H9 (cell line): ENCODE data around the gene TSHZ1. TPM values are rescaled to one million over a fixed set of nuclear protein-coding genes. Genes with fewer than 3 reads are reported as not detected.

ENCODE experiments used
- DNase-seq: peaks from one replicate; pipeline ENCODE4 v3.0.0-alpha.2; 2017
- H2AFZ ChIP-seq: one replicate; pipeline ENCODE4 v1.6.1; 2013; ENCODE audit warnings: mild to moderate bottlenecking, low read length, control low read depth, moderate library complexity
- H2AK5ac ChIP-seq: 2 replicates; pipeline ENCODE4 v1.6.1; 2013; ENCODE audit warnings: low read length, control low read depth, mixed read lengths; ENCODE audit not compliant: insufficient read length
- H2BK120ac ChIP-seq: one replicate; pipeline ENCODE4 v1.6.1; 2013; ENCODE audit warnings: low read depth, mild to moderate bottlenecking, low read length, control low read depth, inconsistent platforms; ENCODE audit not compliant: poor library complexity, severe bottlenecking
- H2BK12ac ChIP-seq: 2 replicates; pipeline ENCODE4 v1.6.1; 2013; ENCODE audit warnings: low read length, control low read depth, mixed read lengths, low read depth; ENCODE audit not compliant: insufficient read length
- H2BK15ac ChIP-seq: 2 replicates; pipeline ENCODE4 v1.6.1; 2013; ENCODE audit warnings: low read depth, low read length, control low read depth
- H2BK20ac ChIP-seq: one replicate; pipeline ENCODE4 v1.6.1; 2013; ENCODE audit warnings: low read depth, mild to moderate bottlenecking, low read length, control low read depth, inconsistent platforms; ENCODE audit not compliant: poor library complexity, severe bottlenecking
- H2BK5ac ChIP-seq: 2 replicates; pipeline ENCODE4 v1.6.1; 2013; ENCODE audit warnings: low read length, control low read depth, mixed read lengths; ENCODE audit not compliant: insufficient read length
- H3K14ac ChIP-seq: 2 replicates; pipeline ENCODE4 v1.6.1; 2013; ENCODE audit warnings: low read length, control low read depth; ENCODE audit not compliant: insufficient read depth
- H3K18ac ChIP-seq: 2 replicates; pipeline ENCODE4 v1.6.1; 2013; ENCODE audit warnings: low read depth, mild to moderate bottlenecking, mixed read lengths, low read length, control low read depth; ENCODE audit not compliant: insufficient read length
- H3K23ac ChIP-seq: 2 replicates; pipeline ENCODE4 v1.6.1; 2013; ENCODE audit warnings: low read length, control low read depth, mixed read lengths, low read depth; ENCODE audit not compliant: insufficient read length
- H3K23me2 ChIP-seq: 2 replicates; pipeline ENCODE4 v1.6.1; 2013; ENCODE audit warnings: low read depth, mild to moderate bottlenecking, mixed read lengths, low read length, control low read depth; ENCODE audit not compliant: insufficient read length, poor library complexity, severe bottlenecking
- H3K27ac ChIP-seq: 2 replicates; pipeline ENCODE4 v1.5.1; 2013; ENCODE audit warnings: low read length, control low read depth, mixed read lengths, low read depth; ENCODE audit not compliant: insufficient read length
- H3K27me3 ChIP-seq: 2 replicates; pipeline ENCODE4 v1.6.1; 2013; ENCODE audit warnings: low read length, control low read depth, inconsistent platforms; ENCODE audit not compliant: insufficient read depth
- H3K4ac ChIP-seq: 2 replicates; pipeline ENCODE4 v1.6.1; 2013; ENCODE audit warnings: low read depth, mild to moderate bottlenecking, control low read depth, inconsistent platforms, low read length, moderate library complexity
- H3K4me1 ChIP-seq: 2 replicates; pipeline ENCODE4 v1.6.1; 2013; ENCODE audit warnings: low read length, control low read depth, inconsistent platforms; ENCODE audit not compliant: insufficient read depth
- H3K4me2 ChIP-seq: 2 replicates; pipeline ENCODE4 v1.6.1; 2013; ENCODE audit warnings: low read length, control low read depth, mixed read lengths; ENCODE audit not compliant: insufficient read length, insufficient read depth
- H3K56ac ChIP-seq: 2 replicates; pipeline ENCODE4 v1.6.1; 2013; ENCODE audit warnings: low read depth, mild to moderate bottlenecking, mixed read lengths, low read length, control low read depth; ENCODE audit not compliant: insufficient read length
- H3K79me1 ChIP-seq: 2 replicates; pipeline ENCODE4 v1.6.1; 2013; ENCODE audit warnings: low read depth, mild to moderate bottlenecking, moderate library complexity, low read length, control low read depth, inconsistent platforms; ENCODE audit not compliant: insufficient read depth, poor library complexity, severe bottlenecking
- H3K79me2 ChIP-seq: 2 replicates; pipeline ENCODE4 v1.6.1; 2013; ENCODE audit warnings: low read length, control low read depth, inconsistent platforms; ENCODE audit not compliant: insufficient read depth
- H3K9ac ChIP-seq: 2 replicates; pipeline ENCODE4 v1.6.1; 2013; ENCODE audit warnings: low read length, control low read depth, mixed read lengths; ENCODE audit not compliant: insufficient read length; ENCODE audit errors: extremely low read depth
- H3K9me3 ChIP-seq: one replicate; pipeline ENCODE4 v1.6.1; 2013; ENCODE audit warnings: low read depth, low read length, inconsistent platforms; ENCODE audit not compliant: control insufficient read depth
- H3T11ph ChIP-seq: one replicate; pipeline ENCODE4 v1.6.1; 2013; ENCODE audit warnings: mild to moderate bottlenecking, low read length, control low read depth, inconsistent platforms
- H4K20me1 ChIP-seq: one replicate; pipeline ENCODE4 v1.6.1; 2013; ENCODE audit not compliant: control insufficient read depth, insufficient read length, insufficient read depth
- H4K5ac ChIP-seq: 2 replicates; pipeline ENCODE4 v1.6.1; 2013; ENCODE audit warnings: low read depth, mild to moderate bottlenecking, mixed read lengths, low read length, control low read depth; ENCODE audit not compliant: insufficient read length
- H4K8ac ChIP-seq: replicated peaks from 2 replicates; pipeline ENCODE4 v1.6.1; 2013; ENCODE audit warnings: low read length, control low read depth, mixed read lengths, low read depth; ENCODE audit not compliant: insufficient read length
- H4K91ac ChIP-seq: 2 replicates; pipeline ENCODE4 v1.6.1; 2013; ENCODE audit warnings: low read depth, mild to moderate bottlenecking, moderate library complexity, mixed read lengths, low read length, control low read depth; ENCODE audit not compliant: insufficient read length
- H3K27ac Mint-ChIP-seq, 3 experiments: 2 replicates in 2 of 3; 3 replicates in 1 of 3; pipeline ENCODE4 v1.8.0; 2020 to 2021; ENCODE audit warnings: mixed read lengths in 3 of 3, mild to moderate bottlenecking in 1 of 3, moderate library complexity in 1 of 3
- H3K27me3 Mint-ChIP-seq: 2 replicates; pipeline ENCODE4 v1.8.0; 2021; ENCODE audit warnings: low read depth, mild to moderate bottlenecking, moderate library complexity, mixed read lengths
- H3K36me3 Mint-ChIP-seq, 3 experiments: 2 replicates in 2 of 3; 3 replicates in 1 of 3; pipeline ENCODE4 v1.8.0; 2020 to 2021; ENCODE audit warnings: low read depth in 3 of 3, mixed read lengths in 3 of 3; ENCODE audit not compliant: insufficient read depth in 1 of 3
- H3K4me1 Mint-ChIP-seq, 2 experiments: 2 replicates each; pipeline ENCODE4 v1.8.0; 2020; ENCODE audit warnings: mixed read lengths in 2 of 2
- H3K4me3 Mint-ChIP-seq, 2 experiments: 2 replicates in 1 of 2; 3 replicates in 1 of 2; pipeline ENCODE4 v1.8.0; 2020 to 2021; ENCODE audit warnings: mild to moderate bottlenecking in 2 of 2, mixed read lengths in 2 of 2, moderate library complexity in 1 of 2
- H3K9me3 Mint-ChIP-seq, 2 experiments: 2 replicates in 1 of 2; 3 replicates in 1 of 2; pipeline ENCODE4 v1.8.0; 2020; ENCODE audit warnings: mild to moderate bottlenecking in 2 of 2, mixed read lengths in 2 of 2, moderate library complexity in 1 of 2
- CTCF ChIP-seq: fragments of 200-600 bp; sonication (generic); conservative IDR thresholded peaks from 3 replicates; pipeline ENCODE4 v1.8.0; 2021; ENCODE audit warnings: antibody characterized with exemption, mild to moderate bottlenecking
- WGBS: extraction: QIAGEN DNeasy Blood & Tissue Kit; methylation state at CpG from one replicate; pipeline ENCODE4 v1.1.7; 2013; ENCODE audit warnings: missing lambda C conversion rate, low lambda C conversion rate, mixed read lengths; ENCODE audit not compliant: insufficient read length; ENCODE audit errors: extremely low coverage; 5-methylcytosine and 5-hydroxymethylcytosine counted together
- total RNA-seq: library from RNA; stranded (reverse); gene quantifications from 2 replicates; pipeline ENCODE4 v1.2.1, GENCODE V29; 2021

TSHZ1 gene
- total RNA-seq, 1 experiment from 2014 or later: 0.15 TPM

- Histone ChIP-seq H3K23ac (no peak overlapping the region), H3K23me2 (no peaks in the 10 kb centered on the region)
- H3K27me3 Mint-ChIP-seq: peaks cover 4% of the 10 kb centered on the region
Measured at GRCh38 chr18:75287700-75288099, 77.1 kb downstream of the TSHZ1 start.

More at GRCh38 chr18:75287700-75288099, 77.1 kb downstream of the TSHZ1 start:
- no peak for DNase-seq
- H3K27ac ChIP-seq: no peak overlapping the region
- no peak overlapping the region for H2AFZ ChIP-seq
- no peak overlapping the region for H3K18ac ChIP-seq
- H2BK12ac ChIP-seq: no peak overlapping the region
- H4K20me1 ChIP-seq: no peaks in the 10 kb centered on the region
- Mint-ChIP-seq H3K9me3 (no peaks in the 10 kb centered on the region; a peak in 1 of 5 replicates), H3K27ac (no peak overlapping the region), H3K4me3 (no peak overlapping the region), H3K36me3 (peaks cover 0 to 2% (median 0%) of the 10 kb centered on the region in 3 experiments; a peak in 1 of 7 replicates), H3K4me1 (peaks cover 3 to 11% of the 10 kb centered on the region in 2 experiments; a peak in 3 of 4 replicates)
- H3K4ac ChIP-seq: no peak overlapping the region
- no peak overlapping the region for H3K56ac ChIP-seq
- no peak for TF ChIP-seq CTCF
- no peak overlapping the region for H4K5ac ChIP-seq
- no peak overlapping the region for H2BK120ac ChIP-seq
- H3K14ac ChIP-seq: no peak overlapping the region
- no peaks in the 10 kb centered on the region for H3K79me2 ChIP-seq
- no peak overlapping the region for H2BK15ac ChIP-seq
- H2AK5ac ChIP-seq: no peak overlapping the region
- WGBS: no CpG with 5 or more reads among the region's 24 CpGs
- H3K9ac ChIP-seq: no peak overlapping the region
- H4K91ac ChIP-seq: no peak overlapping the region
- no peaks in the 10 kb centered on the region for H3K79me1 ChIP-seq
- H3T11ph ChIP-seq: no peak overlapping the region
- H2BK20ac ChIP-seq: no peak overlapping the region
- no peaks in the 10 kb centered on the region for H3K27me3 ChIP-seq
- no peak overlapping the region for H2BK5ac ChIP-seq
- no peaks in the 10 kb centered on the region for H3K4me1 ChIP-seq
- no peak overlapping the region for H3K4me2 ChIP-seq
- no peaks in the 10 kb centered on the region for H3K9me3 ChIP-seq
- no peak overlapping the region for H4K8ac ChIP-seq
